Epithelial cell of proximal tubule (primary cell): Measurements from ENCODE around the gene TXNRD3. TPM values are rescaled to one million over a fixed set of nuclear protein-coding genes. Genes with fewer than 3 reads are reported as not detected.

ENCODE experiments used
- DNase-seq: peaks from one replicate; pipeline ENCODE4 v3.0.0-alpha.2; 2011; ENCODE audit warnings: low read depth
- H3K4me3 ChIP-seq: 2 replicates; pipeline ENCODE4 v1.5.1; 2011; ENCODE audit warnings: low read depth, mild to moderate bottlenecking, low read length
- CTCF ChIP-seq: conservative IDR thresholded peaks from 2 replicates; pipeline ENCODE4 v1.5.1; 2012; ENCODE audit warnings: low read depth, mild to moderate bottlenecking, low read length
- total RNA-seq: library from RNA; depleted of rRNA; stranded (reverse); fragments of >200 nt; gene quantifications from 2 replicates; pipeline ENCODE4 v1.2.3, GENCODE V29; 2015

TXNRD3 gene
- total RNA-seq, 1 donor from 2014 or later, result 4.5 TPM

DNA sequence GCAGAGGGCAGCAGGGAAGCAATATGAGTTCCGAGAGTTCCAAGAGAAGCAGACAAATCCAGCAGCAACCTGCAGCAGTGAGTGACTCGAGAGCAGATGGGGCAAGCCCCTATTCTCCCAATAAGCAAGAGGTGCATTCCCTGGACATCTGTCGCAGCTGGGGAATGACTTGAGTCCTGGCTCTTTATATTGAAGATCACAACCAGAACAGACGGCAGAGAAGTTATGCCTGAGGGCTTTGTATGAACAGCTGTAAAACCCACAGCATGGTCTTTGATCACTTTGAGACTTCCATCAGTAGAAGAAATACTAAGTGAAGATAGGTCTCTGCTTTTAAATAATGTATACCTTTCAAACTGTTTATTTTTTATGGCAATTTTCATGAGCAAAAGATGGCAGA, 72.6 kb downstream of the TXNRD3 start:
- no peak for DNase-seq
- H3K4me3 ChIP-seq, result no peak overlapping the region
- TF ChIP-seq CTCF, result no peak

DNA sequence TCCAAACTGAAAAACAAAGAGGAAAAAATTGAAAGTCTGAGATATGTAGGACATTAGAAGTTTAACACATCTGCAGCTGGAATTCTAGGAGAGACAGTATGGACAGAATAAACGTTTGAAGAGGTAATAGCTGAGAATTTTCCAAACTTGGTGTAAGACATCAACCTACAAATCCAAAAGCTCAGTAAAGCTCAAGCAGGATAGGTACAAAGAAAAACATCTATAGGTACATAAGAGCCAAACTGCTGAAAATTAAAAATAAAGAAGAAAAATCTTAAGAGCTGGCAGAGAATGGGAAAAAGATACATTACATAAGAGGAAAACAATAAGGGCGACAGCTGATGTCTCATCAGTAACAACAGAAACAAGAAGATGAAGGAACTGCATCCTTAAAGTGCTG, 73.4 kb downstream of the TXNRD3 start:
- no peak for TF ChIP-seq CTCF
- DNase-seq, result no peak
- H3K4me3 ChIP-seq, result no peak overlapping the region

DNA sequence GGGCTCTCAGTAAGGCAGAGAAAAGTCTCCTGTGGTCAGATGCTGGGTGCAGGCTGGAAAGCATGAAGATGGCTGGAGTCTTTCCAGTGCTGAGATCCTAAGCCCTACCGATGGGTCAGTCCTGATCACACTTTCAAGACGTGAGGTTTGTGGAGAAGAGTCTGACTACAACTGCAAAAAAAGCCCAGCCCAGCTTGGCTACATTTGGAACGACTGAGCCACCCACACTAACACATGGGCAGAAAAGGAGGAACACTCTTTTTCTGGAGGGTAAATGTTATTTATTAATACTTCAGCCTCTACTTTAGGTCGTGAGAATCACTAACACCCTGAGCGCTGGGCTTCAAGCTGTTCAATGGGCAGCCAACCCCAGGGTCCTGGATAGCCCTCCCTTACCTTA, 74.2 kb downstream of the TXNRD3 start:
- no peak for TF ChIP-seq CTCF
- H3K4me3 ChIP-seq, result no peak overlapping the region
- DNase-seq, result no peak

DNA sequence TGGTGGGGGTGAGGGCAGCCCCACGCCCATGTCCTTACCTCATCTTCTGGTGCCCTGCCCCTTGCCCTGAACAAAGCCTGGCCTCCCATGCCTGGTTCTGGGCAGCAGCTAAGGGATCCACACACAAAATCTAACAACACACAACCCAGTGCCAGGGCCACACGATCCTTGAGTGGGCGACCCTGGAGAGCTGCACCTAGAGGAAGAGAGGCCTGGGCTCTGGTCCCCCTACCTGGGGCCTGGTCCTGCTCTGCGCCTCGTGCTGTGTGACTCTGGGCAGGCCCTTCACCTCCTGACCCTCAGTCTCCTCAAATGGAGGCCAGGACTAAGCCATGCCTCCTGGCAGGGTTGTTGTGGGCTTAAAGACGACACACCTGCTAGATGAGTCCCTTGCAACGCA, 76.2 kb downstream of the TXNRD3 start:
- no peak for DNase-seq
- no peak for TF ChIP-seq CTCF
- H3K4me3 ChIP-seq, result no peak overlapping the region

- no peak for DNase-seq
- no peak overlapping the region for H3K4me3 ChIP-seq
- no peak for TF ChIP-seq CTCF
Observed at GRCh38 chr3:126577261-126577660, 77.7 kb downstream of the TXNRD3 start.

DNA sequence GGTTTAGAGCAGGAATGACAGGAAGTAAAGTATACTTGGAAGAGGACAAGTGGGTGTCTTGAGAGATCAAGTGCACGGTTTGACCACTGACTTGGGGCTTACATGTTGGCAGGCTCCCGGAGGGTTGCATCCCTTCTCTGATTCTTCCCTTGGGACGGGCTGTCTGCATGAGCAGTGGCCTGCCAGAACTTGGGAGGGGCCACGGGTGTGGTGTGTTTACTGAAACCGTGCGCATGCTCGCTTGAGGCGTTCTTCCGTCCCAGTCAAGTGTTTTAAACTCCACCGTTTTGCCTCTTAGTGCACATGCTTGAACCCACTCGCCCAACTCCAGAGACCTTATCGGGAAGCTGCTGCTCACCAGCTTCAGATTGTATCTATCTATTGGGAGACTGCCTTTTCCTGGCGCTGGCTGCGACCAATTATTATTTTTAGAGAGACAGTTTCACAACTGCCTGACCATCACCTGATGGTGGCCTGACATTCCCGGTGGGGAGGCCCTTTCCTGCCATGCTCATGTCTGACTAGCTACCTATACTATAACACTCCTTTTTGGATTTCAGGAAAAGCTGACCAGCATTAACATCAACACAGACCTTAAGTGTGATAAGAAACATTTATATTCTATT, 81.3 kb downstream of the TXNRD3 start:
- no peak for DNase-seq
- no peak overlapping the region for H3K4me3 ChIP-seq
- no peak for TF ChIP-seq CTCF

DNA sequence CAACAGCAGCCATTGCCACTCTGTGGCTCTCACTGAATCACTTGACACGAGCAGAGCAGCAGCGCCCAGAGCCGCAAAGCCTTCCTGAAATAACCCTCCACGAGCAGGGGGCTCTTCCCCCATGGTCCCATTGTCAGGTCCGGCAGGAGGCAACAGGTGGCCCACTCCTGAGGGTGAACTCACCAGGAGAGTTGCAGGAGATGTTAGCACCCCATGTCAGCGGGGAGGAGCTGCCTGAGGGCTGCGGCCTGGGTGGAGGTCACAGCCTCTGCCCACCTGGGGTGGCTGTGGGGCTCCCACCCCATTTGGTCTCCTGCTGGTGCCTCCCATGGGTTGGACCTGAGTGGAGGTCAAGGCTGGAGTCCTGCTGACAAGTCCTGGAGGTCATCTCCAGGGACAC, 83.8 kb downstream of the TXNRD3 start:
- no peak overlapping the region for H3K4me3 ChIP-seq
- TF ChIP-seq CTCF, result no peak
- no peak for DNase-seq
